Activated B cell treated with CpG ODN at 0.5 μM for 24 hours (primary cell): ENCODE results near the gene CAMK2G. TPM values are rescaled to one million over a fixed set of nuclear protein-coding genes. Genes with fewer than 3 reads are reported as not detected.
"Not testable (repeated sequence)": the region's sequence is repeated elsewhere in the genome, so short reads cannot be mapped to it uniquely, and the experiment has no call there.

Experiments
- ATAC-seq: fragments of 200-7000 bp; cut with Tn5 transposase; one replicate; pipeline ENCODE4 v1.10.0; 2021; ENCODE audit warnings: low read depth, mild to moderate bottlenecking, moderate library complexity
- CTCF ChIA-PET: fragments of 350-600 bp; sonication (Branson Sonifier 250); formaldehyde crosslinking; loops from one replicate; lab custom pipeline; 2021; ENCODE audit warnings: antibody characterized with exemption; lab: Charles Lee
- POLR2A ChIA-PET: fragments of 350-600 bp; sonication (Branson Sonifier 250); formaldehyde crosslinking; loops from one replicate; lab custom pipeline; 2021; ENCODE audit warnings: antibody characterized with exemption; lab: Charles Lee
- DNase-seq: peaks from one replicate; pipeline ENCODE4 v3.0.0; 2022
- H3K27ac Mint-ChIP-seq: one replicate; pipeline ENCODE4 v1.8.0; 2020; ENCODE audit warnings: mixed read lengths
- H3K27me3 Mint-ChIP-seq: one replicate; pipeline ENCODE4 v1.8.0; 2021; ENCODE audit warnings: mixed read lengths
- H3K36me3 Mint-ChIP-seq: one replicate; pipeline ENCODE4 v1.8.0; 2021; ENCODE audit warnings: low read depth, mixed read lengths
- H3K4me1 Mint-ChIP-seq: one replicate; pipeline ENCODE4 v1.8.0; 2021; ENCODE audit warnings: mixed read lengths
- H3K4me3 Mint-ChIP-seq: one replicate; pipeline ENCODE4 v1.8.0; 2020; ENCODE audit warnings: mild to moderate bottlenecking, mixed read lengths
- H3K9me3 Mint-ChIP-seq: one replicate; pipeline ENCODE4 v1.8.0; 2020; ENCODE audit warnings: mixed read lengths
- intact Hi-C: fragments of 100-400 bp; cut with micrococcal nuclease; formaldehyde crosslinking; loops from one replicate; pipeline ENCODE4 v1.15.1; 2024
- total RNA-seq: library from RNA; stranded (reverse); gene quantifications from 2 replicates; pipeline ENCODE4 v1.2.3, GENCODE V29; 2022
- TF ChIP-seq, protein P1 (sequence below): fragments of 200-600 bp; IDR thresholded peaks from one replicate; pipeline ENCODE4 v1.8.0; 2022; ENCODE audit warnings: antibody characterized with exemption, mild to moderate bottlenecking

CAMK2G gene
- total RNA-seq, 1 donor from 2014 or later = 19.9 TPM

DNA sequence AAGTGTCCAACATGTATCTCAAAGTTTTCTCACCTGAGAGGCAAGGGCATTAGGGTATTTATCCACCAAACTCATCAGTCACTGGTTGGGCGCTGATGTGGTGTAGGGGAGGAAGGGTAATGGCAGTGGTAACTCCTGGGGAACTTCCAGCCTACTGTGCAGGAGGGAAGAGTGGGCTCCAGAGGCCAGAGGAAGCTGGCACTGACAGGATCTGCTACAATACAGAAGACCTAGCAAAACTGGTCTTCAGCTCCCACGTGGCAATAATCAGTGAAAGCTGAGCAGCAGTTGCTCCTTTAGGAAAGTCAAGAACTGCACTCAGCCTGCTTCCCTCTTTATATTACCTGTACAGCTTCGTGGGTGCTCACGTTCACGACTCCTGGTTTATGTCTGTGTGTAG, 17.2 kb upstream of the CAMK2G start:
- intact Hi-C loops = no loop called here
- Mint-ChIP-seq H3K4me3 (no peak overlapping the region), H3K27me3 (no peaks in the 10 kb centered on the region), H3K36me3 (no peaks in the 10 kb centered on the region), H3K27ac (no peak overlapping the region), H3K4me1 (peaks cover 9% of the 10 kb centered on the region), H3K9me3 (no peaks in the 10 kb centered on the region)
- ChIA-PET POLR2A (interaction anchor here (0.6 to 1.9 kb wide), 4 partner anchors 12 to 49 kb away, joined by 3 to 11 read pairs (median 4); no protein-coding TSS in a partner anchor), CTCF (interaction anchor here (4.7 to 10.8 kb wide), 3 partner anchors 12 to 189 kb away, joined by 23 to 181 read pairs (median 140); no protein-coding TSS in a partner anchor)
- DNase-seq = no peak
- ATAC-seq = no peak
- TF ChIP-seq, protein P1, sequence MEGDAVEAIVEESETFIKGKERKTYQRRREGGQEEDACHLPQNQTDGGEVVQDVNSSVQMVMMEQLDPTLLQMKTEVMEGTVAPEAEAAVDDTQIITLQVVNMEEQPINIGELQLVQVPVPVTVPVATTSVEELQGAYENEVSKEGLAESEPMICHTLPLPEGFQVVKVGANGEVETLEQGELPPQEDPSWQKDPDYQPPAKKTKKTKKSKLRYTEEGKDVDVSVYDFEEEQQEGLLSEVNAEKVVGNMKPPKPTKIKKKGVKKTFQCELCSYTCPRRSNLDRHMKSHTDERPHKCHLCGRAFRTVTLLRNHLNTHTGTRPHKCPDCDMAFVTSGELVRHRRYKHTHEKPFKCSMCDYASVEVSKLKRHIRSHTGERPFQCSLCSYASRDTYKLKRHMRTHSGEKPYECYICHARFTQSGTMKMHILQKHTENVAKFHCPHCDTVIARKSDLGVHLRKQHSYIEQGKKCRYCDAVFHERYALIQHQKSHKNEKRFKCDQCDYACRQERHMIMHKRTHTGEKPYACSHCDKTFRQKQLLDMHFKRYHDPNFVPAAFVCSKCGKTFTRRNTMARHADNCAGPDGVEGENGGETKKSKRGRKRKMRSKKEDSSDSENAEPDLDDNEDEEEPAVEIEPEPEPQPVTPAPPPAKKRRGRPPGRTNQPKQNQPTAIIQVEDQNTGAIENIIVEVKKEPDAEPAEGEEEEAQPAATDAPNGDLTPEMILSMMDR = no peak

GRCh38 chr10:73890830-73891229, 16.5 kb upstream of the CAMK2G start:
- DNase-seq, H3K36me3 Mint-ChIP-seq, H3K27ac Mint-ChIP-seq, H3K9me3 Mint-ChIP-seq, intact Hi-C loops, ATAC-seq, H3K27me3 Mint-ChIP-seq, H3K4me3 Mint-ChIP-seq: not testable (repeated sequence)
- ChIA-PET CTCF (interaction anchor here (0.6 to 10.8 kb wide), 5 partner anchors 9 to 190 kb away, joined by 4 to 181 read pairs (median 23); no protein-coding TSS in a partner anchor), POLR2A (interaction anchor here (1.9 kb wide), 1 partner anchor 50 kb away, joined by 3 read pairs; no protein-coding TSS in a partner anchor)
- peaks cover 11% of the 10 kb centered on the region for H3K4me1 Mint-ChIP-seq

DNA sequence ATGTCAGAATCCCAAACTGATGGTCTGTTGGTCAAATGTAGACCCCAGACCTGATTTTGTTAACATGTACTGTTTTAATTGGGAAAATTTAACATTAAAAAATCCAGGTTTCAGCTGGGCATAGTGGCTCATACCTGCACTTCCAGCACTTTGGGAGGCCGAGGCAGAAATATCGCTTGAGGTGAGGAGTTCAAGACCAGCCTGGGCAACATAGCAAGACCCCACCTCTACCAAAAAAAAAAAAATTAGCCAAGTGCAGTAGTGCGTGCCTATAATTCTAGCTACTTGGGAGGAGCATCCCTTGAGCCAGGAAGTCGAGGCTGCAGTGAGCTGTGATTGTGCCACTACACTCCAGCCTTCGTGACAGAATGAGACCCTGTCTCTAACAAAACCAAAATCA, 15.9 kb upstream of the CAMK2G start:
- no peaks in the 10 kb centered on the region for H3K27me3 Mint-ChIP-seq

GRCh38 chr10:73889416-73889815, 15.1 kb upstream of the CAMK2G start:
- CTCF ChIA-PET = interaction anchor here (0.9 to 10.8 kb wide), 10 partner anchors 9 to 214 kb away, joined by 3 to 181 read pairs (median 8); no protein-coding TSS in a partner anchor
- not testable (repeated sequence) for ATAC-seq, H3K4me3 Mint-ChIP-seq, H3K27me3 Mint-ChIP-seq, H3K36me3 Mint-ChIP-seq, H3K27ac Mint-ChIP-seq, DNase-seq, H3K9me3 Mint-ChIP-seq
- intact Hi-C loops = loop anchor here (5.0 kb wide), 2 partner anchors 1213 to 1348 kb away; partner anchors contain the start of gene COMTD1
- POLR2A ChIA-PET = interaction anchor here (0.6 to 1.5 kb wide), 2 partner anchors 51 to 259 kb away, joined by 4 read pairs; no protein-coding TSS in a partner anchor
- H3K4me1 Mint-ChIP-seq = peaks cover 11% of the 10 kb centered on the region

More for the DNA sequence above, 15.9 kb upstream of the CAMK2G start:
- H3K4me3 Mint-ChIP-seq = no peak overlapping the region
- no peak for DNase-seq
- H3K27ac Mint-ChIP-seq = no peak overlapping the region
- TF ChIP-seq, protein P1 = no peak
- no peaks in the 10 kb centered on the region for H3K9me3 Mint-ChIP-seq
- intact Hi-C loops = no loop called here
- ChIA-PET POLR2A (interaction anchor here (0.6 to 1.9 kb wide), 2 partner anchors 44 to 50 kb away, joined by 3 to 5 read pairs; no protein-coding TSS in a partner anchor), CTCF (interaction anchor here (0.6 to 10.8 kb wide), 5 partner anchors 10 to 190 kb away, joined by 4 to 181 read pairs (median 23); no protein-coding TSS in a partner anchor)
- peaks cover 11% of the 10 kb centered on the region for H3K4me1 Mint-ChIP-seq
- no peaks in the 10 kb centered on the region for H3K36me3 Mint-ChIP-seq
- ATAC-seq = no peak

DNA sequence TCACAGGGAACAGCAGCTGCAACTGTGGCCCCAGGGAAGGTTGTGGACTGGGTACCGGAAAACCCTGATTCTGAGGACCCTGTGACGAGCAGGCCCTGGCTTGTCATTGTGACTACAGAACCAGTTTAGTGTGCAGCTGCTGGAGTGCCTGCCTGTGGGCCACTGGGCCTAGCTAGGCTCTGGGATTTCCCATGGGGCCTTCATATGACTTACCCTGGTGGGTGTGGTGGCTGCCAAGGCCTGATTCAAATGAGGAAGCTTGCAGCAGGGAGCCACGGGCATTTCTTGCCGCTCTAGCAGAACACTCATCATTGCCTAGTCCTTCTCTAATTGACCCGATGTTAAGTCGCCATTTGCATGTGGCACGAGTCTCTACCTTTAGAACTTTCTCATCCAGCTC, 14.7 kb upstream of the CAMK2G start:
- DNase-seq (no peak), ATAC-seq (peak; percentile 47)
- Mint-ChIP-seq H3K27ac (no peak overlapping the region), H3K36me3 (no peaks in the 10 kb centered on the region), H3K4me1 (peaks cover 11% of the 10 kb centered on the region), H3K9me3 (no peaks in the 10 kb centered on the region), H3K4me3 (no peak overlapping the region), H3K27me3 (no peaks in the 10 kb centered on the region)
- ChIA-PET CTCF (interaction anchor here (0.9 to 10.8 kb wide), 12 partner anchors 9 to 215 kb away, joined by 3 to 181 read pairs (median 6); no protein-coding TSS in a partner anchor), POLR2A (interaction anchor here (0.6 to 1.5 kb wide), 3 partner anchors 52 to 341 kb away, joined by 4 to 6 read pairs (median 4); no protein-coding TSS in a partner anchor)
- intact Hi-C loops = loop anchor here (5.0 kb wide), 2 partner anchors 1213 to 1348 kb away; partner anchors contain the start of gene COMTD1
- TF ChIP-seq, protein P1 = no peak

DNA sequence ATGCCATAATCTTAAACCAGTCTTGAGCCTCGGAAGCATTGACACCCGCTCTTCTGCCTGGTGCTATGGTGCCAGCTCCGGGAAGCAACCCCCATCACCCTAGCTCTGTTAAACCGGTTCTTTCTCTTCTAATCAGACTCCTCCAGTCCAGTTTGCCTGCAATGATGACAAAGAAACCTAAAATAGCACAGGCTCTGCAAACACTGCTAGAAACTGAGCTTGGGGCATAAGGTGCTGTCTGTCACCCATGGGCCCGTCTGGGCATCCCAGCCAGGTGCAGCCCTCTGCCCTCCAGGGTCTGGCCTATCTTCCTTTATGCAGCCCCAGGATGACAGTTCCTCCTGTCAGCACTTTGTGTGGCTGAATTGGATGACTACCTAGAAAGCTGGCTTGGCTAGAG, 14.2 kb upstream of the CAMK2G start:
- Mint-ChIP-seq H3K27ac (peak overlapping the region; percentile 39), H3K4me1 (peaks cover 11% of the 10 kb centered on the region), H3K9me3 (no peaks in the 10 kb centered on the region), H3K27me3 (no peaks in the 10 kb centered on the region), H3K36me3 (no peaks in the 10 kb centered on the region), H3K4me3 (no peak overlapping the region)
- intact Hi-C loops = loop anchor here (5.0 kb wide), 2 partner anchors 1214 to 1349 kb away; partner anchors contain the start of gene COMTD1
- CTCF ChIA-PET = interaction anchor here (1.0 to 10.8 kb wide), 12 partner anchors 9 to 215 kb away, joined by 3 to 181 read pairs (median 6); no protein-coding TSS in a partner anchor
- ATAC-seq (no peak), DNase-seq (no peak)
- POLR2A ChIA-PET = interaction anchor here (0.6 to 1.5 kb wide), 2 partner anchors 52 to 342 kb away, joined by 4 to 6 read pairs; no protein-coding TSS in a partner anchor
- TF ChIP-seq, protein P1 = no peak
